Measurements from ENCODE around the gene PCNX4.

The PCNX4 gene

DNA sequence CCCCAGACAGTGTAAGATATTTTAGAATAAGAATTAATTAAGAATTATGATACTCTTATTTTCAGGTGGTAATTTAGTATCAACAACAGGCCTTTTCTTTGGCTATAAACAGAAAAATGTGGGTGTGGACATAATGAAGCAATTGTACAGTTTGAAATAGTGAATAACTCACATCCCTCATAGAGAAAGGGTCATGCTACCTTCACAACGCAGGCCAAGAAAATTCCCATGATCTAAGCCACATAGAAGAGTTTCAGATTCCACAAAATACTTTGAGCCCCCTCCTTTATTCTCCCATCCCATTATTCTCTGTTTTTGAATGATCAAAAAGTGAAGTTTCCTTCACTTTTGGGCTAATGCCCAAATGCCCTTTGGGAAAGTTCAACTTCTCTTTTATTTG, 97.0 kb downstream of the PCNX4 start:
- Histone ChIP-seq H3K4me1 (ENCODE audit: low read length) (no peaks in the 10 kb centered on the region), H3K79me2 (ENCODE audit: low read length) (no peaks in the 10 kb centered on the region), H4K20me1 (ENCODE audit: insufficient read depth, low read length) (no peaks in the 10 kb centered on the region), H3K27me3 (replicated peaks; ENCODE audit: insufficient read depth, low read length) (no peaks in the 10 kb centered on the region), H3K4me2 (ENCODE audit: low read depth, low read length) (no peak overlapping the region), H3K9me3 (replicated peaks; ENCODE audit: insufficient read depth, low read length) (no peaks in the 10 kb centered on the region), H3K4me3 (ENCODE audit: low read length) (no peak overlapping the region), H3K36me3 (replicated peaks; ENCODE audit: insufficient read depth, low read length) (no peaks in the 10 kb centered on the region), H3K9me2 (replicated peaks; ENCODE audit: insufficient read depth, low read length) (no peaks in the 10 kb centered on the region), H3K27ac (ENCODE audit: low read length) (no peak overlapping the region), H2AFZ (ENCODE audit: low read length) (no peak overlapping the region), H3K9ac (ENCODE audit: low read length) (no peak overlapping the region), H3F3A (ENCODE audit: insufficient read depth, low read length) (no peaks in the 10 kb centered on the region)
- no peak for DNase-seq
- TF ChIP-seq EZH2 (optimal IDR thresholded peaks at IDR 0.05; ENCODE audit: low read depth, low read length) (no peak), EZH2phosphoT487 (IDR thresholded peaks at IDR 0.05; ENCODE audit: low read length) (no peak)

DNA sequence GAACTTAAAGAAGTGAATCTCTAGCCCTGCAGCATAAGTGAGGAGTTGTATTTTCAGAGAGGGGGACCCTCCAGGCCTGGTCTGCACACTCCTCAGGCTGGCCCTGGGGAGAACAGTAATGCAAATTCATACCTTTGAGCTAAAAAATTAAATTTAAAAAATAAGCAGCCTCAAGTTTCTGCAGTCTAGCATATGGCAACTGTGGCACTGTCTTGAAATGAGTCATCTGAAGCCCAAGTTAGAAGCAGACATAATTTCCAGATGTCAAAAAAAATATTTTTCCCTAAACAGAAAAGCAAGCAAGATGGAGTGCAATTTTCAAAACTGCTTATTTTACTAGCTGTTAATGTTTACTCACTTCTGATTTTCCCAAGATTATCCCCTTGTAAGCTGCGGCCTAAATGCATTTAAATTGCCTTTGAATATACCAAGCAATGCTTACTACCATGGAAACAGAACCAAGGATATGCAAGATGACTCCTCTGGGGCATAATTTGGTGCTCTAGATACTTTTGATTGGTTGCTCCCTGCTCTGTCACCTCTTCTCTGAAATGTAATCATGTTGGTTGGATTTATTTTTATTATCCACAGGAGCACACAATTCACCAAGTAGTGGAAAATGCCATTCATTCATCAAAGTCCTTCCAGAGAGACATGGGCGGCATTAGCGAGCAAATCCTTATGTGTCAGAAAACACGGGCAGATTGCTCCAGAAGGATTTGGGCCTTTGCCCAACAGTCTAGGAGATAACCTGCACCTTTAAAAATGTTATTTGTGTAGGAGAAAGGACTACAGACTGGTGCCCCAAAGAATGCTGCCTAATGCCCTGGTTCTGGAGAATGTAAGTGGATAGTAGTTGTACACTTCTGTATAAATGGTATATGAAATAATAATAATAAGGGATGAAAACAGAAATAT, 98.5 kb downstream of the PCNX4 start:
- DNase-seq, result no peak
- no peak overlapping the region for H3K27ac ChIP-seq (ENCODE audit: low read length)
- no peaks in the 10 kb centered on the region for H3F3A ChIP-seq (ENCODE audit: insufficient read depth, low read length)
- no peaks in the 10 kb centered on the region for H3K36me3 ChIP-seq (replicated peaks; ENCODE audit: insufficient read depth, low read length)
- no peaks in the 10 kb centered on the region for H3K4me1 ChIP-seq (ENCODE audit: low read length)
- no peaks in the 10 kb centered on the region for H3K9me2 ChIP-seq (replicated peaks; ENCODE audit: insufficient read depth, low read length)
- H3K9ac ChIP-seq (ENCODE audit: low read length), result no peak overlapping the region
- H2AFZ ChIP-seq (ENCODE audit: low read length), result no peak overlapping the region
- no peaks in the 10 kb centered on the region for H3K79me2 ChIP-seq (ENCODE audit: low read length)
- no peaks in the 10 kb centered on the region for H3K9me3 ChIP-seq (replicated peaks; ENCODE audit: insufficient read depth, low read length)
- no peak overlapping the region for H3K4me3 ChIP-seq (ENCODE audit: low read length)
- no peaks in the 10 kb centered on the region for H4K20me1 ChIP-seq (ENCODE audit: insufficient read depth, low read length)
- no peak overlapping the region for H3K4me2 ChIP-seq (ENCODE audit: low read depth, low read length)
- no peaks in the 10 kb centered on the region for H3K27me3 ChIP-seq (replicated peaks; ENCODE audit: insufficient read depth, low read length)
- TF ChIP-seq CTCF (IDR thresholded peaks at IDR 0.05; ENCODE audit: low read length) (no peak), EZH2phosphoT487 (IDR thresholded peaks at IDR 0.05; ENCODE audit: low read length) (no peak), EZH2 (optimal IDR thresholded peaks at IDR 0.05; ENCODE audit: low read depth, low read length) (no peak)

GRCh38 chr14:60195179-60195810, 103.6 kb downstream of the PCNX4 start:
- Histone ChIP-seq H2AFZ (ENCODE audit: low read length) (no peak overlapping the region), H3K79me2 (ENCODE audit: low read length) (no peaks in the 10 kb centered on the region)
- DNase-seq, result no peak

More at GRCh38 chr14:60195179-60195810, 103.6 kb downstream of the PCNX4 start:
- H3K4me3 ChIP-seq (ENCODE audit: low read length), result no peak overlapping the region
- no peaks in the 10 kb centered on the region for H3K9me3 ChIP-seq (replicated peaks; ENCODE audit: insufficient read depth, low read length)
- no peaks in the 10 kb centered on the region for H3K27me3 ChIP-seq (replicated peaks; ENCODE audit: insufficient read depth, low read length)
- TF ChIP-seq EZH2 (optimal IDR thresholded peaks at IDR 0.05; ENCODE audit: low read depth, low read length) (no peak), EZH2phosphoT487 (IDR thresholded peaks at IDR 0.05; ENCODE audit: low read length) (no peak), CTCF (IDR thresholded peaks at IDR 0.05; ENCODE audit: low read length) (no peak)
- no peak overlapping the region for H3K27ac ChIP-seq (ENCODE audit: low read length)
- no peak overlapping the region for H3K9ac ChIP-seq (ENCODE audit: low read length)
- no peak overlapping the region for H3K4me2 ChIP-seq (ENCODE audit: low read depth, low read length)
- no peaks in the 10 kb centered on the region for H3K4me1 ChIP-seq (ENCODE audit: low read length)
- no peaks in the 10 kb centered on the region for H4K20me1 ChIP-seq (ENCODE audit: insufficient read depth, low read length)
- H3K9me2 ChIP-seq (replicated peaks; ENCODE audit: insufficient read depth, low read length), result no peaks in the 10 kb centered on the region
- no peaks in the 10 kb centered on the region for H3K36me3 ChIP-seq (replicated peaks; ENCODE audit: insufficient read depth, low read length)
- no peaks in the 10 kb centered on the region for H3F3A ChIP-seq (ENCODE audit: insufficient read depth, low read length)
